Measurements from ENCODE around the gene NOD1. TPM values are rescaled to one million over a fixed set of nuclear protein-coding genes. Genes with fewer than 3 reads are reported as not detected.

Gene NOD1
- polyA plus RNA-seq, 2 of the 4 experiments (the other 2 are of a cell fraction): 4.8 to 6.5 TPM

GRCh38 chr7:30395676-30396075 lies 82.9 kb downstream of the NOD1 start:
- no peaks in the 10 kb centered on the region for H3K4me1 ChIP-seq
- FAIRE-seq: no peak
- H3K4me2 ChIP-seq: no peak overlapping the region
- POLR2A ChIA-PET: no interaction called here
- no peaks in the 10 kb centered on the region for H3K9me3 ChIP-seq
- 96% methylated on average over 4 of the region's 4 CpGs for WGBS (ENCODE audit: missing lambda C conversion rate)
- H3K27ac ChIP-seq: no peak overlapping the region
- no peak for TF ChIP-seq USF2 (IDR thresholded peaks at IDR 0.05)
- no peak for TF ChIP-seq MAFK (IDR thresholded peaks at IDR 0.05; ENCODE audit: partially characterized antibody)
- no peak for TF ChIP-seq ATOH8 (CRISPR knock-in tag; IDR thresholded peaks at IDR 0.05; ENCODE audit: low read depth)
- TF ChIP-seq NR3C1 (IDR thresholded peaks at IDR 0.05): no peak
- TF ChIP-seq GATA3 (IDR thresholded peaks at IDR 0.05; ENCODE audit: borderline replicate concordance): no peak
- no peak for TF ChIP-seq CBX8 (IDR thresholded peaks at IDR 0.05)
- TF ChIP-seq RFX5 (IDR thresholded peaks at IDR 0.05): no peak
- no peak for TF ChIP-seq CHD2 (IDR thresholded peaks at IDR 0.05; ENCODE audit: low read length, partially characterized antibody)
- no peak for TF ChIP-seq NPAS2 (CRISPR knock-in tag; IDR thresholded peaks at IDR 0.05; ENCODE audit: borderline replicate concordance)
- no peak for TF ChIP-seq ZC3H11A (IDR thresholded peaks at IDR 0.05)
- TF ChIP-seq EHMT2 (IDR thresholded peaks at IDR 0.05; ENCODE audit: low read depth): no peak
- TF ChIP-seq RAD21 (conservative IDR thresholded peaks at IDR 0.05 in 1 of 2, IDR thresholded peaks at IDR 0.05 in 1 of 2): no peak
- CTCF ChIA-PET: interaction anchor here (0.7 to 1.7 kb wide), 6 partner anchors 8 to 186 kb away, joined by 3 to 5 read pairs (median 4); no protein-coding TSS in a partner anchor
- H3K4me3 ChIP-seq: no peak overlapping the region
- no peak for DNase-seq (ENCODE audit: low read depth in 1 of 2, low spot score in 1 of 2)
- no peak for ATAC-seq

- Histone ChIP-seq H3K4me3 (no peak overlapping the region), H3K9me3 (no peaks in the 10 kb centered on the region), H3K4me2 (no peak overlapping the region), H3K4me1 (no peaks in the 10 kb centered on the region), H3K27ac (no peak overlapping the region)
- POLR2A ChIA-PET: no interaction called here
- TF ChIP-seq CTCF (IDR thresholded peaks at IDR 0.05) (no peak), RCOR1 (IDR thresholded peaks at IDR 0.05; ENCODE audit: low read depth, low read length) (no peak), CEBPB (IDR thresholded peaks at IDR 0.05) (no peak), NFE2L2 (conservative IDR thresholded peaks at IDR 0.05; ENCODE audit: low read length) (no peak), MAX (IDR thresholded peaks at IDR 0.05) (no peak), RNF2 (IDR thresholded peaks at IDR 0.05; ENCODE audit: borderline replicate concordance, low read depth) (no peak), JUNB (IDR thresholded peaks at IDR 0.05) (no peak), FOSB (CRISPR knock-in tag; IDR thresholded peaks at IDR 0.05) (no peak)
- DNase-seq (ENCODE audit: low read depth in 1 of 2, low spot score in 1 of 2): no peak
- no peak for ATAC-seq
- FAIRE-seq: no peak
- CTCF ChIA-PET: interaction anchor here (1.0 to 1.4 kb wide), 2 partner anchors 87 to 107 kb away, joined by 3 read pairs; partner anchors contain the start of gene ZNRF2
- WGBS (ENCODE audit: missing lambda C conversion rate): 96% methylated on average over 6 of the region's 6 CpGs
Observed at GRCh38 chr7:30391806-30392205, 86.8 kb downstream of the NOD1 start.

Data from A549 (cell line).